ENCODE results near the gene SSPN.

Gene SSPN

GRCh38 chr12:26268841-26269561 lies 73.6 kb downstream of the SSPN start:
- DNase-seq, result no peak

GRCh38 chr12:26269562-26270284 lies 74.3 kb downstream of the SSPN start:
- no peak for DNase-seq

GRCh38 chr12:26271024-26271423 lies 75.7 kb downstream of the SSPN start:
- no peak for DNase-seq

- DNase-seq, result no peak
Observed at GRCh38 chr12:26271889-26272492, 76.6 kb downstream of the SSPN start.

- DNase-seq, result no peak
Observed at GRCh38 chr12:26272851-26273250, 77.5 kb downstream of the SSPN start.

- DNase-seq, result no peak
Observed at GRCh38 chr12:26273811-26274210, 78.4 kb downstream of the SSPN start.

GRCh38 chr12:26274441-26275312 lies 79.3 kb downstream of the SSPN start:
- DNase-seq, result no peak

GRCh38 chr12:26275313-26276131 lies 80.1 kb downstream of the SSPN start:
- DNase-seq, result no peak

GRCh38 chr12:26276709-26277108 lies 81.3 kb downstream of the SSPN start:
- no peak for DNase-seq

GRCh38 chr12:26277506-26278246 lies 82.3 kb downstream of the SSPN start:
- no peak for DNase-seq

- no peak for DNase-seq
Observed at GRCh38 chr12:26278266-26278665, 82.9 kb downstream of the SSPN start.

GRCh38 chr12:26278666-26279065 lies 83.3 kb downstream of the SSPN start:
- DNase-seq, result no peak

GRCh38 chr12:26279091-26279490 lies 83.7 kb downstream of the SSPN start:
- no peak for DNase-seq

GRCh38 chr12:26279908-26280307 lies 84.5 kb downstream of the SSPN start:
- DNase-seq, result no peak

GRCh38 chr12:26280869-26281268 lies 85.5 kb downstream of the SSPN start:
- DNase-seq, result no peak

- no peak for DNase-seq
Observed at GRCh38 chr12:26281320-26281719, 85.9 kb downstream of the SSPN start.

- DNase-seq, result no peak
Observed at GRCh38 chr12:26282339-26282940, 87.1 kb downstream of the SSPN start.

GRCh38 chr12:26283046-26283445 lies 87.7 kb downstream of the SSPN start:
- DNase-seq, result no peak

GRCh38 chr12:26283617-26284016 lies 88.2 kb downstream of the SSPN start:
- DNase-seq, result no peak

GRCh38 chr12:26285401-26285800 lies 90.0 kb downstream of the SSPN start:
- no peak for DNase-seq

GRCh38 chr12:26286186-26286585 lies 90.8 kb downstream of the SSPN start:
- DNase-seq, result no peak

Data from central memory CD4-positive, alpha-beta T cell (primary cell).